GM13976 (cell line): ENCODE measurements around the gene SGK1.

ENCODE experiments used
- DNase-seq: peaks from one replicate; pipeline ENCODE4 v3.0.0; 2012; ENCODE audit warnings: low spot score
- CTCF ChIP-seq: IDR thresholded peaks from 2 replicates; pipeline ENCODE4 v1.5.1; 2012; ENCODE audit warnings: borderline replicate concordance, mild to moderate bottlenecking; ENCODE audit not compliant: insufficient read depth; ENCODE audit errors: extremely low read depth, missing control alignments, control extremely low read depth
- in situ Hi-C: fragments of 300-500 bp; cut with MboI; formaldehyde crosslinking; loops from one replicate; pipeline ENCODE4 v1.12.0; 2022; ENCODE audit warnings: low sequenced_read_pairs, mixed read lengths, inconsistent platforms; ENCODE audit not compliant: unreplicated experiment

SGK1 gene

DNA sequence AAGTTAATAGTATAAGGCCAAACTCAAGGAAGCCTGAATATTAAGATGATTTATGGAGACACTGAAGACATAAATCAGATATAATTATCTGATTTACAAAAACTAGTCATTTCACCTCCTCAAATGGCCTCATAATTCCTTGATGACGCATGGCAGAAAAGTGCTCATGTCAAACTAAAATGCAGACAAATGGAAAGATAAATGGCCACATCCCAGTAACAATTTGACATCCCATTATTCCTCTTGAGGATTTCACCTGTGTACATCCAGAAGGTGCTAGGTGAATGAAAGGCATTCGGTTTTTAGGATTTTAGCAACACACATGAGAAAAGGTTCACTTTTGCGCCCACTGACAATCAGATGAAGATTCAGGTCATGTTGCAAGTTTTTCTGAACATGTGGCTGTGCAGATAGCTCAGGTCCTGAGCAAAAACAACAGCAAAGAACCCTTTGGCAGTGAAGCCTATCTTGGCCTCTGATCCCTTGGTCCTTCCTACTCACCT is 24.2 kb downstream of the SGK1 start:
- no peak for DNase-seq
- no peak for TF ChIP-seq CTCF
- in situ Hi-C loops: no loop called here

- no peak for DNase-seq
- TF ChIP-seq CTCF: no peak
- in situ Hi-C loops: no loop called here
These were observed 26.8 kb downstream of the SGK1 start for GRCh38 chr6:134291156-134291555.

DNA sequence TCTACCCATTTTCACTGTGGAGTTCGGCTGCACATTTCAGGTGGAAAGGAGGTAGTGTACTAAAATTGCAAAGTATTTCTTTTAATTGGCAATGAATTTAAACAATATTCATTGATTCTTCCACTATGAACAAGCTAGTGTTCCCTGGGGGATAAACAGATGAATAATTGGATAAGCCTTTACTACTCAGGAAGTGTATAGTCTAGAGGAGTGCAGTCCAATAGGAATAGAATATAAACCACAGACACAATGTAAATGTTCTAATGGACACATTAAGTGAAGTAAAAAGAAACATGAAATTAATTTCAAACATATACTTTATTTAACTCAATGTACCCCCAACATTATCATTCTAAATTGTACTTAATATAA is 28.7 kb downstream of the SGK1 start:
- no peak for DNase-seq
- no peak for TF ChIP-seq CTCF
- in situ Hi-C loops: no loop called here

DNA sequence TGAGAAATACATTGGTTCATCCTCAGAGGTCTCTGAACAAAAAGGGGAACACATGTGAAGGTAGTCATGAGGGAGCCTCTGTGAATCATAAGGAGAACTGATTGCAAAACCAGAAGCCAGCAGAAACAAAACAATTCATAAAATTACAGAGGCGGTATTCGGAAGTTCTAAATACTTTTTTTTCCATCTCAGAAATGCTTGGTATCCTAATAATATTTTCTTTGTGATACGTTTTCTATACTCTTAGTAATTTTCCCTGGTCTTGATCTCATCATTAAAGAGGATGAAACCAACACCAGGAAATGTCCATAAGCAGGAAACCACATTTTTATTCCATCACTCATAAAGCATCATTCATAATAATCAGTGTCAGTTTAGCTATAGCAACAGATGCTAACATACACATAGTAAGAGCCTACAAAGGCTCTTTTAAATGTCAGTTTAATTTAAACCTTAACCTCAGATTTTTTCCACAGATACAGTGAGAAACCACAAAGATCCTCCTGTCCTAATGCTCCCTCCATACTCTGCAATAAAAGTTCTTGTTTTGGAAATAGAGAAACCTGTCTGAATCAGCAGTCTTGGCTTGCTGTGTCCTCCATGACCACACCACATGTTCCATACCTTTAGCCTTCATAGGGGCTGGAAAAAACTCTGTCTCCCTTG is 29.2 kb downstream of the SGK1 start:
- in situ Hi-C loops: no loop called here
- DNase-seq: peak; percentile 46
- no peak for TF ChIP-seq CTCF

DNA sequence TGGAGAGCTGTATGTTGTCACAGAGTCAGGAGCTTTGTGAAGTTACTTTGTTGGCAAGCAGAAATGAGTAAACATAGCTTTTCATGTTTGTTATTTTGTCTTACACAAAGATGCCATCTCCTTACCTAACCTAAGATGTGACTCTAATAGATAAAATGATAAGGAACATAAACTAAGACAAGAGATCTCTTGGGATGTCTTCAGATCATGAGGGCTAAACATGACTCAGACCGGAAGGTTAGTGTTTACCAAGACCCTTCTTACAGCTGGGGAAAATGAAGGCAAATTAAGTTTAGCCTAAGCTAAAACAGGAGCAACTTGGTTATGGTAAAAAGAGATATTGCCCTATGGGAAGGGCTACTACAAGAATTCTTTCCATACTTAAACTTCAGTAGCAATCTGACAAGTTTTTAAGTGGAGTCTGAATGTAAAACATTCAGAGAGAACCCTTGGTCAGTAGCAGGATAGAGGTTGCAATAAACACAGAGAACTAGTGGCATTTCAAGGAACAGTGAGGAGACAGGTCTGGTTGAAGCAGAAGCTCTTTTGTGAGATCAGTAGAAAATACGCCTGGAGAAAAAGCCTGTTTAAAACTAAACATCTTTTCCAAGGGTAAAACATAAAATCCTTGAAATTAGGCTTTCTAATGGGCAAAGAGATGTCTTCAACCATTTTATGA is 29.9 kb downstream of the SGK1 start:
- no peak for TF ChIP-seq CTCF
- in situ Hi-C loops: no loop called here
- no peak for DNase-seq

DNA sequence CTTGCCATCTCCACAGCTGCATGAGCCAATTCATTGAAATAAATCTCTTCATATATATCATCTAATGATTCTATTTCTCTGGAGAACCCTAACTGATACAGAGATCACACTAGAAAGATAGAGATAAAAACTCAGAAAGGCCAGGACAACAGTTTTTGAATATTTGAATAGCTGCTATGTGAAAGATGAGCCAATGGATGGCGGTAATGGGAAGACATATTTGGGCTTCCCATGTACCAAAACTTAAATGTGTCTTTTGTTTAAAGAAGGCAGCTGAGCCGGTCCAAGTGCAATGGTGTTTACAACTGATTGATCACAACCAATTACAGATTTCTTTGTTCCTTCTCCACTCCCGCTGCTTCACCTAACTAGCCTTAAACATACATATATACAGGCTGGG is 35.1 kb downstream of the SGK1 start:
- in situ Hi-C loops: no loop called here
- no peak for DNase-seq
- TF ChIP-seq CTCF: no peak
